PC-9 (cell line): ENCODE data around the gene RBCK1.

Experiments used
- EZH2 ChIP-seq: fragments of 200-600 bp; sonication (generic); IDR thresholded peaks from 2 replicates; pipeline ENCODE4 v1.8.0; 2017; ENCODE audit warnings: antibody characterized with exemption, low read depth
- TF ChIP-seq, protein P1 (sequence below): fragments of 200-600 bp; sonication (generic); conservative IDR thresholded peaks from 2 replicates; pipeline ENCODE4 v1.6.1; 2017; ENCODE audit warnings: mixed run types, antibody characterized with exemption, mild to moderate bottlenecking, moderate library complexity

GRCh38 chr20:400454-401275, 7.4 kb upstream of the RBCK1 start:
- TF ChIP-seq EZH2 = no peak
- TF ChIP-seq, protein P1, sequence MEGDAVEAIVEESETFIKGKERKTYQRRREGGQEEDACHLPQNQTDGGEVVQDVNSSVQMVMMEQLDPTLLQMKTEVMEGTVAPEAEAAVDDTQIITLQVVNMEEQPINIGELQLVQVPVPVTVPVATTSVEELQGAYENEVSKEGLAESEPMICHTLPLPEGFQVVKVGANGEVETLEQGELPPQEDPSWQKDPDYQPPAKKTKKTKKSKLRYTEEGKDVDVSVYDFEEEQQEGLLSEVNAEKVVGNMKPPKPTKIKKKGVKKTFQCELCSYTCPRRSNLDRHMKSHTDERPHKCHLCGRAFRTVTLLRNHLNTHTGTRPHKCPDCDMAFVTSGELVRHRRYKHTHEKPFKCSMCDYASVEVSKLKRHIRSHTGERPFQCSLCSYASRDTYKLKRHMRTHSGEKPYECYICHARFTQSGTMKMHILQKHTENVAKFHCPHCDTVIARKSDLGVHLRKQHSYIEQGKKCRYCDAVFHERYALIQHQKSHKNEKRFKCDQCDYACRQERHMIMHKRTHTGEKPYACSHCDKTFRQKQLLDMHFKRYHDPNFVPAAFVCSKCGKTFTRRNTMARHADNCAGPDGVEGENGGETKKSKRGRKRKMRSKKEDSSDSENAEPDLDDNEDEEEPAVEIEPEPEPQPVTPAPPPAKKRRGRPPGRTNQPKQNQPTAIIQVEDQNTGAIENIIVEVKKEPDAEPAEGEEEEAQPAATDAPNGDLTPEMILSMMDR = no peak
